IMR-90 (cell line): ENCODE measurements around the gene PET100. TPM values are rescaled to one million over a fixed set of nuclear protein-coding genes. Genes with fewer than 3 reads are reported as not detected.
A peak's percentile ranks its signal among the peaks of the same experiment; 100 is the strongest.

Source experiments
- ATAC-seq: fragments of 200-7000 bp; cut with Tn5 transposase; 2 replicates; pipeline ENCODE4 v1.9.1; 2020; ENCODE audit warnings: low read depth, mild to moderate bottlenecking, moderate library complexity
- BruUV-seq: library from RNA; stranded (reverse); fragments of 400-500 nt; replicated peaks from 2 replicates; lab custom pipeline; 2021; lab: Mats Ljungman, UMichigan
- CTCF ChIA-PET: fragments of 300-600 bp; formaldehyde crosslinking; extraction: SDS; loops from one replicate; lab custom pipeline; 2021; ENCODE audit warnings: antibody characterized with exemption; lab: Yijun Ruan, JAX
- POLR2A ChIA-PET: fragments of 300-600 bp; sonication (Branson Sonifier 250); formaldehyde crosslinking; loops from one replicate; lab custom pipeline; 2022; ENCODE audit warnings: antibody characterized with exemption; ENCODE audit not compliant: unreplicated experiment; lab: Charles Lee
- DNase-seq: peaks from one replicate; pipeline ENCODE4 v3.0.0; 2013
- H2AFZ ChIP-seq: replicated peaks from 2 replicates; pipeline ENCODE3; 2013; ENCODE audit warnings: low read length, mild to moderate bottlenecking; ENCODE audit not compliant: poor library complexity
- H2AK5ac ChIP-seq: 2 replicates; pipeline ENCODE4 v1.6.1; 2013; ENCODE audit warnings: low read depth, low read length, inconsistent platforms
- H2AK9ac ChIP-seq: replicated peaks from 2 replicates; pipeline ENCODE3; 2013; ENCODE audit warnings: mild to moderate bottlenecking, low read depth, low read length, moderate library complexity; ENCODE audit not compliant: poor library complexity
- H2BK120ac ChIP-seq: 2 replicates; pipeline ENCODE4 v1.6.1; 2013; ENCODE audit warnings: low read depth, low read length, inconsistent platforms
- H2BK15ac ChIP-seq: 3 replicates; pipeline ENCODE4 v1.6.1; 2013; ENCODE audit warnings: low read depth, low read length, inconsistent platforms
- H2BK20ac ChIP-seq: 2 replicates; pipeline ENCODE4 v1.6.1; 2013; ENCODE audit warnings: low read depth, mild to moderate bottlenecking, inconsistent platforms, low read length, moderate library complexity
- H2BK5ac ChIP-seq: 2 replicates; pipeline ENCODE4 v1.6.1; 2013; ENCODE audit warnings: mild to moderate bottlenecking, low read depth, low read length, inconsistent platforms; ENCODE audit not compliant: poor library complexity, severe bottlenecking
- H3K14ac ChIP-seq: replicated peaks from 2 replicates; pipeline ENCODE4 v1.6.1; 2013; ENCODE audit warnings: low read depth, low read length, inconsistent platforms
- H3K18ac ChIP-seq: 2 replicates; pipeline ENCODE4 v1.6.1; 2013; ENCODE audit warnings: low read depth, low read length, control low read depth
- H3K23ac ChIP-seq: 2 replicates; pipeline ENCODE4 v1.6.1; 2013; ENCODE audit warnings: low read depth, low read length, inconsistent platforms
- H3K27ac ChIP-seq: 2 replicates; pipeline ENCODE4 v1.5.1; 2013; ENCODE audit warnings: mild to moderate bottlenecking, control low read depth, low read length; ENCODE audit not compliant: insufficient read depth
- H3K27me3 ChIP-seq: 2 replicates; pipeline ENCODE4 v1.6.1; 2013; ENCODE audit warnings: low read length; ENCODE audit not compliant: control insufficient read depth, insufficient read depth
- H3K36me3 ChIP-seq: 2 replicates; pipeline ENCODE4 v1.6.1; 2013; ENCODE audit warnings: low read length, mixed read lengths; ENCODE audit not compliant: control insufficient read depth, insufficient read depth
- H3K4ac ChIP-seq: 2 replicates; pipeline ENCODE4 v1.6.1; 2013; ENCODE audit warnings: low read depth, low read length, inconsistent platforms
- H3K4me1 ChIP-seq: 2 replicates; pipeline ENCODE4 v1.6.1; 2013; ENCODE audit warnings: low read length, mixed read lengths; ENCODE audit not compliant: control insufficient read depth, insufficient read depth
- H3K4me2 ChIP-seq: 2 replicates; pipeline ENCODE4 v1.6.1; 2013; ENCODE audit warnings: low read depth, mild to moderate bottlenecking, control low read depth, low read length, moderate library complexity
- H3K4me3 ChIP-seq: 2 replicates; pipeline ENCODE4 v1.5.1; 2013; ENCODE audit warnings: low read depth, mild to moderate bottlenecking, control low read depth, low read length, moderate library complexity; ENCODE audit not compliant: insufficient read depth
- H3K56ac ChIP-seq: 2 replicates; pipeline ENCODE4 v1.6.1; 2013; ENCODE audit warnings: low read length, inconsistent platforms; ENCODE audit not compliant: insufficient read depth; ENCODE audit errors: extremely low read depth
- H3K79me1 ChIP-seq, 2 experiments: 2 replicates each; pipeline ENCODE4 v1.6.1; 2013; ENCODE audit warnings: low read length in 2 of 2, inconsistent platforms in 1 of 2, low read depth in 1 of 2
- H3K9ac ChIP-seq: 2 replicates; pipeline ENCODE4 v1.6.1; 2013; ENCODE audit warnings: low read depth, low read length, control low read depth
- H3K9me1 ChIP-seq: 2 replicates; pipeline ENCODE4 v1.6.1; 2013; ENCODE audit warnings: low read length, inconsistent platforms; ENCODE audit not compliant: insufficient read depth
- H3K9me3 ChIP-seq: 2 replicates; pipeline ENCODE4 v1.6.1; 2013; ENCODE audit warnings: low read length; ENCODE audit not compliant: control insufficient read depth, insufficient read depth
- H4K20me1 ChIP-seq: 2 replicates; pipeline ENCODE4 v1.6.1; 2013; ENCODE audit warnings: low read length, inconsistent platforms; ENCODE audit not compliant: insufficient read depth
- H4K5ac ChIP-seq: 2 replicates; pipeline ENCODE4 v1.6.1; 2013; ENCODE audit warnings: mild to moderate bottlenecking, low read depth, low read length, control low read depth
- H4K8ac ChIP-seq, 2 experiments: 2 replicates each; pipeline ENCODE4 v1.6.1; 2013; ENCODE audit warnings: low read depth in 2 of 2, low read length in 2 of 2, control low read depth in 1 of 2, inconsistent platforms in 1 of 2
- H4K91ac ChIP-seq: 2 replicates; pipeline ENCODE4 v1.6.1; 2013; ENCODE audit warnings: low read depth, low read length, inconsistent platforms; ENCODE audit not compliant: insufficient read depth
- RFX5 ChIP-seq: IDR thresholded peaks from 2 replicates; pipeline ENCODE4 v1.8.0; 2012; ENCODE audit warnings: low read depth, mild to moderate bottlenecking, low read length, moderate library complexity
- WGBS, 2 experiments: methylation state at CpG; one replicate each; pipeline versions ENCODE4 v1.1.5 to v1.1.7; 2013; ENCODE audit warnings: missing lambda C conversion rate in 2 of 2; ENCODE audit not compliant: insufficient read length in 1 of 2; ENCODE audit errors: extremely low coverage in 2 of 2; 5-methylcytosine and 5-hydroxymethylcytosine counted together
- dilution Hi-C: fragments of 300-500 bp; cut with HindIII; formaldehyde crosslinking; loops from one replicate; pipeline ENCODE4 v1.14.3; 2018; ENCODE audit warnings: low sequenced_read_pairs; ENCODE audit not compliant: unreplicated experiment
- in situ Hi-C: fragments of 300-500 bp; cut with MboI; formaldehyde crosslinking; loops from 3 replicates; pipeline ENCODE4 v1.14.3; 2019; ENCODE audit warnings: low sequenced_read_pairs, inconsistent platforms, mixed read lengths
- intact Hi-C: fragments of 100-400 bp; cut with micrococcal nuclease; formaldehyde crosslinking; loops from 2 replicates; pipeline ENCODE4 v1.10.0; 2022
- polyA plus RNA-seq, 3 experiments: library from polyadenylated mRNA; depleted of rRNA; stranded (reverse); fragments of >200 nt; gene quantifications; 2 replicates each; pipeline ENCODE4 v1.2.3, GENCODE V29; 2012; ENCODE audit warnings: low replicate concordance in 1 of 3
- total RNA-seq: library from RNA; depleted of rRNA; stranded (reverse); fragments of >200 nt; gene quantifications from 2 replicates; pipeline ENCODE4 v1.2.3, GENCODE V29; 2012

PET100 gene
- total and polyA plus RNA-seq, 2 of the 4 experiments (the other 2 are of a cell fraction): 1.4 to 31.4 TPM

- no peak overlapping the region for H3K27ac ChIP-seq
- H3K4me3 ChIP-seq: no peak overlapping the region
- H3K18ac ChIP-seq: no peak overlapping the region
- dilution Hi-C loops: no loop called here
- H3K27me3 ChIP-seq: peaks cover 4% of the 10 kb centered on the region; the same call in 1 of the 2 replicates
- no peak overlapping the region for H2AK5ac ChIP-seq
- peak; percentile 29; the same call in 1 of the 2 replicates for ATAC-seq
- no peak overlapping the region for H2AK9ac ChIP-seq
- H3K14ac ChIP-seq: no peak overlapping the region
- no peaks in the 10 kb centered on the region for H3K9me1 ChIP-seq
- no peaks in the 10 kb centered on the region for H3K9me3 ChIP-seq
- H4K8ac ChIP-seq: no peak overlapping the region
- no peak overlapping the region for H2BK5ac ChIP-seq
- no peak overlapping the region for H3K9ac ChIP-seq
- no peaks in the 10 kb centered on the region for H4K20me1 ChIP-seq
- H2BK15ac ChIP-seq: no peak overlapping the region
- no peaks in the 10 kb centered on the region for H3K4me1 ChIP-seq
- no peaks in the 10 kb centered on the region for H3K79me1 ChIP-seq
- no peak overlapping the region for H3K56ac ChIP-seq
- POLR2A ChIA-PET: no interaction called here
- 65% methylated on average over 6 of the region's 14 CpGs; no CpG with 5 or more reads in 1 of the 2 experiments for whole genome bisulfite sequencing, 2 experiments
- in situ Hi-C loops: no loop called here
- DNase-seq: no peak
- H3K4me2 ChIP-seq: no peak overlapping the region
- no peak for TF ChIP-seq RFX5
- H3K36me3 ChIP-seq: no peaks in the 10 kb centered on the region
- CTCF ChIA-PET: no interaction called here
- no peak overlapping the region for H2BK20ac ChIP-seq
- no peak overlapping the region for H3K4ac ChIP-seq
- no TSS peak for BruUV-seq
- H2AFZ ChIP-seq: peak overlapping the region; percentile 18
- no peak overlapping the region for H2BK120ac ChIP-seq
- no peak overlapping the region for H3K23ac ChIP-seq
- no peak overlapping the region for H4K91ac ChIP-seq
- intact Hi-C loops: no loop called here
- H4K5ac ChIP-seq: no peak overlapping the region
Measured at GRCh38 chr19:7605490-7606222, 23.9 kb upstream of the PET100 start.
